GM12878 (cell line): ENCODE results near the gene GPBP1.

Experiments
- ASH2L ChIP-seq: fragments of 300-600, 200-600 bp; sonication (generic); IDR thresholded peaks from 2 replicates; pipeline ENCODE4 v1.6.1; 2017; ENCODE audit warnings: low read depth, mild to moderate bottlenecking, borderline replicate concordance
- CEBPB ChIP-seq, 2 experiments: fragments of 150-350 bp in 1 of 2; IDR thresholded peaks; 2 replicates each; pipeline ENCODE4 v1.6.1; 2012 to 2014; ENCODE audit warnings: low read depth in 2 of 2, low read length in 2 of 2, borderline replicate concordance in 1 of 2, inconsistent platforms in 1 of 2
- EZH2 ChIP-seq: IDR thresholded peaks from 2 replicates; pipeline ENCODE4 v1.6.1; 2012; ENCODE audit warnings: low read depth, mild to moderate bottlenecking, control low read depth, inconsistent platforms, low read length, borderline replicate concordance; ENCODE audit not compliant: control insufficient read depth
- HDAC2 ChIP-seq: fragments of 200-600 bp; sonication (generic); IDR thresholded peaks from 2 replicates; pipeline ENCODE4 v1.6.1; 2017
- RFX5 ChIP-seq: IDR thresholded peaks from 2 replicates; pipeline ENCODE4 v1.6.1; 2011; ENCODE audit warnings: low read depth, low read length, improper control_type of control experiment
- TF ChIP-seq, protein P1 (sequence below): fragments of 450-650 bp; IDR thresholded peaks from 2 replicates; pipeline ENCODE4 v1.6.1; 2017; ENCODE audit warnings: antibody characterized with exemption, mild to moderate bottlenecking, moderate library complexity

DNA sequence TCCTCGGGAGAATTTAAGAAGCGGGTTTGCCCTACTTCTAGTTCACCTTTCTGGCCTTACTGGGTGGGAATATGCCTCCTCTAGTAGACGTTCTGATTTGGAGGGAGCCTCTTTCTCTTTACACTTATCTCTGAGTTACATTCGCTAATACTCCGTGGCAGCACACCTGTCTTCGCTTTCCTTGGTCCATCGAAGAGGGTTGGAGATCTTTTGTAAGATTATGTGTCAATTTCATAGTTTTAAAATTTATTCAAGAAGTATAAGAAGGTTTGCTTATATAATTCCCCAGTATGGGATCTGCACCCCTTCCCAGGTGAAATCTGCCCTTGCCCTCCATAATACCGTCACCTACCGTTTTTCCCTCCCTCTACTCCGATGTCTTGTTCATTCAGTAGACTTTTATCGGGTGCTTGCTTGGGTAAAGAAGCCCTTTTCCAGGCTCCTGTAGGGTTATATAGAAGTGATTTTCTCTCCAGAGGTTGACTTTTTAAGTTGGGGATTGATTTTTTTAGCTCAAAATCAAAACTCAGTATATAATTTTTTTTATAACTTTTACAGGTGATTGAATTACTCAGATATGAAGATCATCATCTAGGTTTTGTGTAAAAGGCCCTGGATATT lies 1.1 kb downstream of the GPBP1 start:
- TF ChIP-seq ASH2L, result no peak
- TF ChIP-seq EZH2, result no peak
- no peak for TF ChIP-seq CEBPB (IDR thresholded peaks at IDR 0.05; ENCODE audit: borderline replicate concordance in 1 of 2, low read depth in 2 of 2, low read length in 2 of 2)
- TF ChIP-seq HDAC2, result no peak
- TF ChIP-seq, protein P1, sequence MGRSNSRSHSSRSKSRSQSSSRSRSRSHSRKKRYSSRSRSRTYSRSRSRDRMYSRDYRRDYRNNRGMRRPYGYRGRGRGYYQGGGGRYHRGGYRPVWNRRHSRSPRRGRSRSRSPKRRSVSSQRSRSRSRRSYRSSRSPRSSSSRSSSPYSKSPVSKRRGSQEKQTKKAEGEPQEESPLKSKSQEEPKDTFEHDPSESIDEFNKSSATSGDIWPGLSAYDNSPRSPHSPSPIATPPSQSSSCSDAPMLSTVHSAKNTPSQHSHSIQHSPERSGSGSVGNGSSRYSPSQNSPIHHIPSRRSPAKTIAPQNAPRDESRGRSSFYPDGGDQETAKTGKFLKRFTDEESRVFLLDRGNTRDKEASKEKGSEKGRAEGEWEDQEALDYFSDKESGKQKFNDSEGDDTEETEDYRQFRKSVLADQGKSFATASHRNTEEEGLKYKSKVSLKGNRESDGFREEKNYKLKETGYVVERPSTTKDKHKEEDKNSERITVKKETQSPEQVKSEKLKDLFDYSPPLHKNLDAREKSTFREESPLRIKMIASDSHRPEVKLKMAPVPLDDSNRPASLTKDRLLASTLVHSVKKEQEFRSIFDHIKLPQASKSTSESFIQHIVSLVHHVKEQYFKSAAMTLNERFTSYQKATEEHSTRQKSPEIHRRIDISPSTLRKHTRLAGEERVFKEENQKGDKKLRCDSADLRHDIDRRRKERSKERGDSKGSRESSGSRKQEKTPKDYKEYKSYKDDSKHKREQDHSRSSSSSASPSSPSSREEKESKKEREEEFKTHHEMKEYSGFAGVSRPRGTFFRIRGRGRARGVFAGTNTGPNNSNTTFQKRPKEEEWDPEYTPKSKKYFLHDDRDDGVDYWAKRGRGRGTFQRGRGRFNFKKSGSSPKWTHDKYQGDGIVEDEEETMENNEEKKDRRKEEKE, result no peak
- TF ChIP-seq RFX5, result no peak
